ENCODE measurements around the gene MEX3A. TPM values are rescaled to one million over a fixed set of nuclear protein-coding genes. Genes with fewer than 3 reads are reported as not detected.
A peak's percentile ranks its signal among the peaks of the same experiment; 100 is the strongest.

Gene MEX3A
- total RNA-seq, 1 experiment from 2014 or later: 6.1 TPM

DNA sequence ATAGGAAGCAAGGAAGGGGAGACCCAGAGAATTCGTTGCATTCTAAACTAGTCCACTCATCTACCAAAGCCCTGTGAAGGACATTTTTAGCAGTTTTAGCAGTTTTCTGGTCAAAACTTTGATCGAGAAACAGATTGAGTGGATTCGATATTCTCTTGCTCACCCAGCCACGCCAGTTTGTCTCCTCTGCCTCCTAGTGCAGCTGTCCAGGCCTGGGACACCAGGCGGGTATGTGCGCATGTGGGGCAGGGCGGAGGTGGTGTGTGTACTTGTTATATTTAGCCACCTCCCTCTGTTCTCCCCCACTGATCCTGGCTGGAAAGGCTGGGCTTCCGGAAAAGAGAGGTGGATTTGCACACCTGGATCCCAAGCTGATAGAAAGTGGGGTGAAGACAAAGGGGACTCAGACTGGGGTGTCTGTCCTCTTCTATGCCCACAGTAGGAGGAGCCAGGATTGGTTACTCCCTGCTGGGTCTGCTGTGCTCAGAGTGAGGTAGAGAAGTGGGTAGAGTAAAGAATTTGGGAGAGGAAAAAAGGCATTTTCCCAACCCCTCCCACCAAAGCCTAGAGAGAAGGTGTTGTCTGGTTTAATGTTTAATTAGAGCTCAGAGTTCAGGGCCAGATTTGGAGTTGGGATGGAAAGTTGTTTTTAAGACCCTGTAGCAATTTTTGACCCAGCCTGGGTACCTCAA is 36.1 kb upstream of the MEX3A start:
- CTCF ChIA-PET: interaction anchor here (0.5 to 1.1 kb wide), 3 partner anchors 12 to 107 kb away, joined by 3 to 4 read pairs (median 3); no protein-coding TSS in a partner anchor
- Histone ChIP-seq H3K9me3 (ENCODE audit: control insufficient read depth in 1 of 2, insufficient read depth in 1 of 2, low read depth in 1 of 2, low read length in 2 of 2) (no peaks in the 10 kb centered on the region), H3K9me2 (ENCODE audit: insufficient read depth) (no peaks in the 10 kb centered on the region), H3K9ac (ENCODE audit: low read length) (peak overlapping the region; percentile 54), H3K4me2 (ENCODE audit: low read length) (peak overlapping the region; percentile 90), H3K4me1 (ENCODE audit: control insufficient read depth in 1 of 2, insufficient read depth in 2 of 2, low read length in 2 of 2) (peaks cover 77 to 86% of the 10 kb centered on the region in 2 experiments), H3K79me2 (ENCODE audit: insufficient read depth, low read length) (peaks cover 88% of the 10 kb centered on the region), H3K27ac (ENCODE audit: low read depth, low read length) (peak overlapping the region; percentile 76), H4K20me1 (ENCODE audit: insufficient read depth) (peaks cover 4% of the 10 kb centered on the region; the same call in 1 of the 2 replicates), H3K4me3 (replicated peaks in 1 of 2; ENCODE audit: low read depth in 1 of 2, low read length in 2 of 2) (peak overlapping the region; percentile 26 to 47), H3K36me3 (ENCODE audit: control insufficient read depth in 1 of 2, insufficient read depth in 2 of 2, low read length in 2 of 2) (peaks cover 0 to 11% of the 10 kb centered on the region in 2 experiments; a peak in 1 of 4 replicates), H3K27me3 (ENCODE audit: insufficient read depth, low read length) (no peaks in the 10 kb centered on the region), H2AFZ (ENCODE audit: low read depth, low read length, poor library complexity, severe bottlenecking) (no peak overlapping the region)
- TF ChIP-seq, protein P1, sequence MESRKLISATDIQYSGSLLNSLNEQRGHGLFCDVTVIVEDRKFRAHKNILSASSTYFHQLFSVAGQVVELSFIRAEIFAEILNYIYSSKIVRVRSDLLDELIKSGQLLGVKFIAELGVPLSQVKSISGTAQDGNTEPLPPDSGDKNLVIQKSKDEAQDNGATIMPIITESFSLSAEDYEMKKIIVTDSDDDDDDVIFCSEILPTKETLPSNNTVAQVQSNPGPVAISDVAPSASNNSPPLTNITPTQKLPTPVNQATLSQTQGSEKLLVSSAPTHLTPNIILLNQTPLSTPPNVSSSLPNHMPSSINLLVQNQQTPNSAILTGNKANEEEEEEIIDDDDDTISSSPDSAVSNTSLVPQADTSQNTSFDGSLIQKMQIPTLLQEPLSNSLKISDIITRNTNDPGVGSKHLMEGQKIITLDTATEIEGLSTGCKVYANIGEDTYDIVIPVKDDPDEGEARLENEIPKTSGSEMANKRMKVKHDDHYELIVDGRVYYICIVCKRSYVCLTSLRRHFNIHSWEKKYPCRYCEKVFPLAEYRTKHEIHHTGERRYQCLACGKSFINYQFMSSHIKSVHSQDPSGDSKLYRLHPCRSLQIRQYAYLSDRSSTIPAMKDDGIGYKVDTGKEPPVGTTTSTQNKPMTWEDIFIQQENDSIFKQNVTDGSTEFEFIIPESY (IDR thresholded peaks at IDR 0.05; ENCODE audit: extremely low read depth, insufficient replicate concordance, low read length): no peak
- TF ChIP-seq POLR2A (IDR thresholded peaks at IDR 0.05; ENCODE audit: borderline replicate concordance, extremely low read depth, insufficient read depth, insufficient read length) (no peak), RAD21 (IDR thresholded peaks at IDR 0.05; ENCODE audit: low read depth) (no peak), CEBPB (IDR thresholded peaks at IDR 0.05; ENCODE audit: low read depth) (no peak), EZH2 (IDR thresholded peaks at IDR 0.05) (no peak), JUND (IDR thresholded peaks at IDR 0.05) (no peak), SRF (IDR thresholded peaks at IDR 0.05; ENCODE audit: low read depth) (no peak), ZFX (IDR thresholded peaks at IDR 0.05) (no peak), EZH2phosphoT487 (IDR thresholded peaks at IDR 0.05; ENCODE audit: borderline replicate concordance) (no peak), YY1 (IDR thresholded peaks at IDR 0.05; ENCODE audit: extremely low read depth, insufficient replicate concordance, low read depth, low read length) (no peak), TCF7L2 (IDR thresholded peaks at IDR 0.05; ENCODE audit: borderline replicate concordance, extremely low read depth, insufficient read depth, insufficient read length) (no peak), FOSL1 (IDR thresholded peaks at IDR 0.05; ENCODE audit: low read depth) (no peak)
- TF ChIP-seq, protein P2, sequence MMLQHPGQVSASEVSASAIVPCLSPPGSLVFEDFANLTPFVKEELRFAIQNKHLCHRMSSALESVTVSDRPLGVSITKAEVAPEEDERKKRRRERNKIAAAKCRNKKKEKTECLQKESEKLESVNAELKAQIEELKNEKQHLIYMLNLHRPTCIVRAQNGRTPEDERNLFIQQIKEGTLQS (IDR thresholded peaks at IDR 0.05): no peak
- TF ChIP-seq, protein P3, sequence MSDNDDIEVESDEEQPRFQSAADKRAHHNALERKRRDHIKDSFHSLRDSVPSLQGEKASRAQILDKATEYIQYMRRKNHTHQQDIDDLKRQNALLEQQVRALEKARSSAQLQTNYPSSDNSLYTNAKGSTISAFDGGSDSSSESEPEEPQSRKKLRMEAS (IDR thresholded peaks at IDR 0.05): no peak
- TF ChIP-seq, protein P4, sequence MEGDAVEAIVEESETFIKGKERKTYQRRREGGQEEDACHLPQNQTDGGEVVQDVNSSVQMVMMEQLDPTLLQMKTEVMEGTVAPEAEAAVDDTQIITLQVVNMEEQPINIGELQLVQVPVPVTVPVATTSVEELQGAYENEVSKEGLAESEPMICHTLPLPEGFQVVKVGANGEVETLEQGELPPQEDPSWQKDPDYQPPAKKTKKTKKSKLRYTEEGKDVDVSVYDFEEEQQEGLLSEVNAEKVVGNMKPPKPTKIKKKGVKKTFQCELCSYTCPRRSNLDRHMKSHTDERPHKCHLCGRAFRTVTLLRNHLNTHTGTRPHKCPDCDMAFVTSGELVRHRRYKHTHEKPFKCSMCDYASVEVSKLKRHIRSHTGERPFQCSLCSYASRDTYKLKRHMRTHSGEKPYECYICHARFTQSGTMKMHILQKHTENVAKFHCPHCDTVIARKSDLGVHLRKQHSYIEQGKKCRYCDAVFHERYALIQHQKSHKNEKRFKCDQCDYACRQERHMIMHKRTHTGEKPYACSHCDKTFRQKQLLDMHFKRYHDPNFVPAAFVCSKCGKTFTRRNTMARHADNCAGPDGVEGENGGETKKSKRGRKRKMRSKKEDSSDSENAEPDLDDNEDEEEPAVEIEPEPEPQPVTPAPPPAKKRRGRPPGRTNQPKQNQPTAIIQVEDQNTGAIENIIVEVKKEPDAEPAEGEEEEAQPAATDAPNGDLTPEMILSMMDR (IDR thresholded peaks at IDR 0.05 in 2 of 3, conservative IDR thresholded peaks at IDR 0.05 in 1 of 3; ENCODE audit: borderline replicate concordance in 1 of 3, insufficient read depth in 1 of 3, low read depth in 2 of 3, low read length in 2 of 3): no peak
- intact Hi-C loops (cut with micrococcal nuclease): no loop called here
- ATAC-seq (no peak), DNase-seq (ENCODE audit: low read depth, low spot score) (no peak)
- BruUV-seq (replicated peaks): no TSS peak
- RAD21 ChIA-PET (ENCODE audit: low non-redundant PET in 1 of 2, low total read pairs in 2 of 2, uncharacterized antibody in 2 of 2, unreplicated experiment in 2 of 2): no interaction called here
- POLR2A ChIA-PET: interaction anchor here (3.1 kb wide), 1 partner anchor 15 kb away, joined by 11 read pairs; no protein-coding TSS in a partner anchor
